Measurements from ENCODE around the gene CPEB1. TPM values are rescaled to one million over a fixed set of nuclear protein-coding genes. Genes with fewer than 3 reads are reported as not detected.

The CPEB1 gene
- total RNA-seq, 2 experiments from 2014 or later: 1.2 to 1.6 TPM

Other genes starting within 250 kb of the CPEB1 start
- gene GOLGA6L9, start 217.5 kb downstream of the CPEB1 start, total RNA-seq: 1 to 10 TPM; 3.8 to 3.9 TPM
- 1,000 to 10,000 TPM; 3,057 to 3,069 TPM for gene RPS17, start 106.9 kb downstream of the CPEB1 start, total RNA-seq
- under 1 TPM; 0.16 to 0.18 TPM for gene AP3B2, start 62.5 kb upstream of the CPEB1 start, total RNA-seq
- not detected for gene FSD2, start 158.7 kb upstream of the CPEB1 start, total RNA-seq
- gene WHAMM, start 162.3 kb upstream of the CPEB1 start, total RNA-seq: 1 to 10 TPM; 5.8 to 6.1 TPM

All from activated CD8-positive, alpha-beta T cell treated with anti-CD3 and anti-CD28 coated beads for 36 hours (primary cell).